Stimulated activated CD8-positive, alpha-beta memory T cell treated with anti-CD3 and anti-CD28 coated beads, Interleukin-2, amount 100 ng/mL, for 48 hours (primary cell): Measurements from ENCODE around the gene CHD1.

Source experiments
- DNase-seq, 2 donors: peaks; one replicate each; pipeline ENCODE4 v3.0.0-alpha.2; 2020; ENCODE audit warnings: low read depth in 2 of 2

The CHD1 gene

DNA sequence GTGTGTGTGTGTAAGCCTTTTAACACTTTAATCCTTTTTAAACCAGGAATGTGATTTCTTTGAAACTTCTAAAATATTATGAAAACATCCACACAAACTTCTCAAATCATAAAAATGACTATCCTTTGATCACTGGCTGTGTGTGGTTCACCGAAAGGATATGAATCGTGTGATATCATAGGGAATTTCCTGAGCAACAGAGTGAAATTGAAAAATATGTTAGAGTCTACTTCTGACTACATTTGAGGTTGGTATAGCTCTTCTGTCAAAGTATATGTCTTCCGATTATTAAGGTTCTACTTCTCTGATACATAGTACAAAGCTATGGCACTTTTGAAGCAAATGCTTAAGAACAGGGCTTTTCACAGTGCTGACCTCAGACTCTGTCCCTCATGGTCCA, 115.1 kb downstream of the CHD1 start:
- DNase-seq, result no peak

DNA sequence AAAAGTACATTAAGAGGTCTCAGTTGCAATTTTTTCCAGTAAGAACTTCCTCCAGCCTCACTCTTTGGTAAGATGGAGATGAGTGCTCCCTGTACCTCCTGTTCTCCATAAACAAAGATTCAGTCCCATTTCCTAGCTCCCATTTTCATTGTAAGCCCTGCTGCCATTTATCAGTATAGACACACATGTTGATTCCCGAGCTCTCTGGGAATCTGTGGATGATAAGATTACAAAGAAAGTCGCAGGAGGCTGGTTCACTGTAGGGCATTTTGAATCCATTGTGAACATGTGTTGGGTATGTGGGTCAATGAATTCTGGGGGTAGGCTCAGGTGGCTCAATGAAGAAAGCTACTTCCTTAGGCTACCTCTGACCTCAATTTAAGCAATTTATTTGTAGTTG, 118.6 kb downstream of the CHD1 start:
- DNase-seq, result no peak

DNA sequence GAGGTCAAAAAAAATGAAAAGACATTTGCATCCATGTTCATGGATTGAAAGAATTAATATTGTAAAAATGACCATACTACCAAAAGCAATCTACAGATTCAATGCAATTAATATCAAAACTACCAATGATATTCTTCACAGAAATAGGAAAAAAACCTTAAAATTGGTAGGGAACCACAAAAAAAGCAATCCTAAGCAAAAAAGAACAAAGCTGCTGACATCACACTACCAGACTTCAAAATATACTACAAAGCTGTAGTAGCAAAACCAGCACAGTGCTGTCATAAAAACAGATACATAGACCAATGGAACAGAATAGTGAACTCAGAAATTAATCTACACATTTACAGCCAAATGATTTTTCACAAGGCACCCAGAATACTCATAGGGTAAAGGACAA, 121.0 kb downstream of the CHD1 start:
- DNase-seq, result no peak

DNA sequence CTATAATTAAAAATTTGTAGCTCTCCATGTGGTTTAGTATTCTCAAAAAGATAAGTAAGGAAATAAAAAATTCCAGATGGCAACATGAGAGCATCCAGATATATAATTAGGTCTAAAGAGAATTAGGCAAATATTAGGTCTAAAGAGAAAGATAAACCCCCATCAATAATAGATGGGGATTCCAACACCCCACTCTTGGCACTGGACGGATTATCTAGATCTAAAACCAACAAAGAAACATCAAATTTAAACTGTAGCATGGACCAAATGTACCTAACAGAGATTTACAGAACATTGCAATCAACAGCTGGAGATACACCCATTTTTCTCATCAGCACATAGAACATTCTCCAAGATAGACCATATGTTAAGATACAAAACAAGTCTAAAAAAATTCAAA, 123.7 kb downstream of the CHD1 start:
- no peak for DNase-seq

DNA sequence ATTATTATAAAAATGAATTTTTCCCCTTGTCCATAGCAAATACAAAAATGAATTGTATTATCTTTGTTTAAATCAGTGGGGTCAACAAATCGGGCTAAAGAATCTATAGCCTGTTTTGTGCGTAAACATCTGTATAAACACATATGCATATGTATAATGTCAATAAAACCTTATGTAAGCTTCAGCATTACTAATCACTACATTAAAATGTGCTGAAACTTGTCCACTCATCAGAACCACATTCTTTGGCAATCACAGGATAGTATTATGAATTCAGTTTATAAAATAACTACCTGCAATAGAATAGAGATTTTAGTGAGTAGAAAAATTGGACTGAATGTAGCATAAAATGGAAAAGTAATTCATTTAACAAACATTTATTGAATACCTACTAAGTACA, 124.7 kb downstream of the CHD1 start:
- DNase-seq, result no peak
